ENCODE results near the gene SCN3A.

DNA sequence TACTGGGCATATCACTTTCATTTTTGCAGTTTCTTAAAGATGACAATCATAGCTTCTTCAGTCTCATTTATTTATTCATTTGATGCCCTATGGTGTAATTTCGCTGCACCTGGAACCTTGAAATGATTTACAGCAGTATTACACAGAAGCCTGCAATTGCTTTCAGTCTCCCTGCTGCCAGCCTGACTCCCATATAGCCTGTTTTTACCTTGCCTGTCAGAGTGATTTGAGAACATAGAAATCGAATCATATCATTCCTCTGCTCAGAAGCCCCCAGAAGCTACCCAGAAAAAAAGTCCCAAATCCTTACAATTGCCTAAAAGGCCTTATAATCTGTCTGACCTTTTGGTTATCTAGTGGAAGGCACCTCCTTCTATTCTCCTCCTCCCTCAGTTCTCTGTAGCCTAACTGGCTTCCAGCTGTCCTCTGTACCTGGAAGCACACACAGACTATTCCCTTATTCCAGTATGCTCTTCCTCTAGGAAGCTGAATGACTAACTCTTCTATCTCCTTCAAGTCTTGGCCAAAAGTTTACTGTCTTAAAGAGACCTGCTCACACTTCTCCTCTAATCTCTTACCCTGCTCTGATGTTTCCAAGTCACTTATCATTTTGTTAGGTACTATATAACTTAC lies 12.6 kb downstream of the SCN3A start:
- TF ChIP-seq POLR2AphosphoS5 (IDR thresholded peaks at IDR 0.05; ENCODE audit: borderline replicate concordance, low read depth, low read length) (no peak), EZH2 (IDR thresholded peaks at IDR 0.05) (no peak)

Measured in SK-N-MC (cell line).